ENCODE results near the gene KDM7A.

Gene KDM7A

DNA sequence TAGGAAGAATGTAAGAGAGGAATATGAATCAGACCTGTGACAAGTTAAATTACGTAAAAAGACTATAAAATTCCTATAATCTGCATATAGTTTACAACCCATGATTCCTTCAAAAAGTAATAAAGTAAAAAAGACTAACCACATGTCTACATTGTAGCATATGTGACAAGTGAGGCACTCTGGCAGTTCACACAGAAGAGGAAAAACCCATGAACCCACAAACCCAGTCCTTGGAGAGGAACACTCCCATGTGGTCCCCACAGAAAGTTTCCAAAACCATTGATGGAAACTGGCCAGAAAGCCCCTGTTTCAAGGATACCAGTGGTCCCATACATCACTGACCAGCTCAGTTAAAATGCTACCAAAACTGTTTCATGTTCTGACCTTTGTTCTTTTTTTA, 15.7 kb downstream of the KDM7A start:
- no peaks in the 10 kb centered on the region for H3K27me3 Mint-ChIP-seq
- ATAC-seq (ENCODE audit: low read depth) (no peak), DNase-seq (ENCODE audit: low spot score in 2 of 2) (no peak)
- peaks cover 39% of the 10 kb centered on the region for H3K4me1 Mint-ChIP-seq
- no peak overlapping the region for H3K4me3 Mint-ChIP-seq
- peaks cover 10% of the 10 kb centered on the region for H3K36me3 Mint-ChIP-seq
- no peaks in the 10 kb centered on the region for H3K9me3 Mint-ChIP-seq
- H3K27ac Mint-ChIP-seq = no peak overlapping the region

DNA sequence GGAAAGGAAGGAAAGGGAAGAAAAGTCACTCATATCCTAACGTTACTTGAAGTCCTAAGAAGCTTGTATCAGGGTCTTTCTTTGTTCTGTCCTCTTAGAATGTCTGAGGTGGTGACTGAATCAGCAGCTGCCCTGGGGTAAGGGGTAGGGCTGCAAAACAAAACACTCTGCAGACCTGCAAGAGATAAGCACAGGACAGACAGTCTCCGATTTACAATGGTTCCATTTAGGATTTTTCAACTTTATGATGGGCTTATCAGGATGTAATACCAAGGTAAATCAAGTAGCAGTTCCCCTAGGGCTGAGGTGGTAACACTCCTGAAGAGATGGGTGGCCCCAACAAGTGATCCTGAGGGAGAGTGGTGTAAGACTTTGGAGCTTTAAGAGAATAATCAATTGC, 16.5 kb downstream of the KDM7A start:
- H3K4me1 Mint-ChIP-seq = peaks cover 42% of the 10 kb centered on the region
- ATAC-seq (ENCODE audit: low read depth) = no peak
- H3K4me3 Mint-ChIP-seq = peak overlapping the region; percentile 1
- no peaks in the 10 kb centered on the region for H3K9me3 Mint-ChIP-seq
- no peaks in the 10 kb centered on the region for H3K27me3 Mint-ChIP-seq
- no peak for DNase-seq (ENCODE audit: low spot score in 2 of 2)
- H3K36me3 Mint-ChIP-seq = peaks cover 12% of the 10 kb centered on the region
- H3K27ac Mint-ChIP-seq = peak overlapping the region; percentile 77

DNA sequence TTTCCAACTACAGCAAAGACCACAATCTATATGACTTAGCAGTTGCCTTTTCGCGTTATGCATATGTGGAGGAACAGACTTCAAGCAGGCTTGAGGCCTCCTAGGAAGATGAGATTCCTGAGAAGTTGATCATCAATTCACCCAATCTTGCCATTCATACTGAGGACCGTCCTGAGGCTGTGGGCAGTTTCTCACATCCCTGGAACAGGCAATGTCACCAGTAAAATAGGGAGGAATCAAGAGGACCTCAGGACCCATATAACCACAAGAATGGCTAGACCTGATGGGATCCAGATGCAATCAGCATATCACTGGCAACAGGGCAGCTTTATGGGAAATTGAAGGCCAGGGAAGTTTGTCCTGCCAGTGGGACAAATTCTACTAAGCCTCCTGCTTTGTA, 17.3 kb downstream of the KDM7A start:
- Mint-ChIP-seq H3K9me3 (no peaks in the 10 kb centered on the region), H3K36me3 (peaks cover 12% of the 10 kb centered on the region)

DNA sequence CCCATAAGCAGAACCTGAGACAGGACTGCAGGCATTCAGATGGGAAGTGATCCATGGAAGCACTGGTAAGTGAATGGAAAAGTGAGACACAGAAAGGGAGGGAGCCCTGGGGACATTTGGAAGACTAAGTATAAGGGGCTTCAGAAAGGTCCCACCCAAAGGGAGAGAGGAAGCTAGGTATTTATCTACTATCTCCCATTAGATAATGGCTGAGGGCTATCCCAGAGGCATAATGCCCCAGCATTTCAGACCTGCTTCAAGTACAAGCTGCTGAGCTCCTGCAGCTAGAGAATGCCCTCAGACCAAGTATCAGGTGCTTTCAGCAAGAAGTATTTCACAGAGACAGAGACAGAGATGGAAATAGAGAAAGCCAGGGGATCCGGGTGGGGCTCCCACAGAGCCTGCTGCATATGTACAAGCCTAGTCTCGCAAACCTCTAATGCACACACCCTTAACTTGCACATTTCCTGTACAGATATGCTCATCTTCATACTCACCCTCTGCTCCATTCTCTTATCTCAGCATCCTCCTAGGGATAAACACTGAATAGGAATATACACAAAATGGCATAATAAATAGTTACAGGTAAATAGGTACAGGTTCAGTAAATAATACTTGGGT, 20.2 kb downstream of the KDM7A start:
- peaks cover 46% of the 10 kb centered on the region for H3K4me1 Mint-ChIP-seq
- no peak overlapping the region for H3K27ac Mint-ChIP-seq
- ATAC-seq (ENCODE audit: low read depth) (no peak), DNase-seq (ENCODE audit: low spot score in 2 of 2) (no peak)
- H3K36me3 Mint-ChIP-seq = peaks cover 12% of the 10 kb centered on the region
- no peaks in the 10 kb centered on the region for H3K27me3 Mint-ChIP-seq
- H3K4me3 Mint-ChIP-seq = no peak overlapping the region
- H3K9me3 Mint-ChIP-seq = no peaks in the 10 kb centered on the region

More for the DNA sequence above, 17.3 kb downstream of the KDM7A start:
- Mint-ChIP-seq H3K4me3 (no peak overlapping the region), H3K4me1 (peaks cover 42% of the 10 kb centered on the region), H3K27me3 (no peaks in the 10 kb centered on the region), H3K27ac (no peak overlapping the region)
- DNase-seq (ENCODE audit: low spot score in 2 of 2) (no peak), ATAC-seq (ENCODE audit: low read depth) (no peak)

DNA sequence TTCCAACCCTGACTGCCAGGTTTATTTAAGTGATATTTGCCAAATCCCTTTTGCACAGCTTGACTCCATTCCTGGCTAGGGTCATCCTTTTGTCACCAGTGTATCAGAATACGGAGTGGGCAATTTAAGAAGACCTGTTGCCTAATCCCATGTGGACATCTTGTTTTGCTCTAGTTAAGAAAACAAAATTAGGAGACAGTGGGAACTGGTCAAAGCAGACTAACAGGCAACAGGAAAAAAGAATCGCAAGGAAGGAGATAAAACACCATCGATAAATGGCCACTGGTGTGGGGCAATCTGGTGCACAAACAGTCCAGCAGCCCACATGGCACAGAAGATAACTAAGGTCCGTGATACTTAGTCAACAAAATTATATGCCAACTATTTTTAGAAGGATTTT, 21.4 kb downstream of the KDM7A start:
- Mint-ChIP-seq H3K27me3 (no peaks in the 10 kb centered on the region), H3K27ac (no peak overlapping the region), H3K4me1 (peaks cover 41% of the 10 kb centered on the region), H3K36me3 (peaks cover 12% of the 10 kb centered on the region), H3K9me3 (no peaks in the 10 kb centered on the region), H3K4me3 (no peak overlapping the region)
- ATAC-seq (ENCODE audit: low read depth) = no peak
- DNase-seq (ENCODE audit: low spot score in 2 of 2) = no peak

DNA sequence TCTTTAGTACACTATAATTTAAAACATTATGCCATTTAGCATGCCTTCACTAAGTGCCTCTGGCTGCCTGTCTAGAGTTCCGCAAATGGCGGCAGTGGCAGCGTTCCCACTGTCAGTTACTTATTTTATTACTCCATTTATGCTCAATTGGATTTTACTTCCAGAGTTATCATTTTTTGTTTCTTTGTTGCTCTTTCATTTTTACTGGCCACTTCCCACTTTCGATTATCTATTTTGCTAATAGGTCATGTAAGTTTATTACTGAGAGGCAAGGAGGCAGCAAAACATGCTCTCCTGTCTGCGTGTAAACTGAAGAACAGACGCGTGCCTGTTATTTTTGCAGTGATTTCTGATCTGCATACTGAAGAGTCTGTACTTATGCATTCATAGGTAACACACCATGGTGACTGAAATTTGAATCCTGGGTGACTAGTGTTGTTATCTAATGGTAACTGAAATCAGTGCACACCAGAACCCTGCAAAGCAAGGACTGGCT, 23.1 kb downstream of the KDM7A start:
- peaks cover 9% of the 10 kb centered on the region for H3K36me3 Mint-ChIP-seq
- peak; percentile 63 for ATAC-seq (ENCODE audit: low read depth)
- no peaks in the 10 kb centered on the region for H3K27me3 Mint-ChIP-seq
- DNase-seq (ENCODE audit: low spot score in 2 of 2) = no peak
- peak overlapping the region; percentile 26 for H3K27ac Mint-ChIP-seq
- H3K9me3 Mint-ChIP-seq = no peaks in the 10 kb centered on the region
- H3K4me1 Mint-ChIP-seq = peaks cover 44% of the 10 kb centered on the region
- peak overlapping the region; percentile 2 for H3K4me3 Mint-ChIP-seq

DNA sequence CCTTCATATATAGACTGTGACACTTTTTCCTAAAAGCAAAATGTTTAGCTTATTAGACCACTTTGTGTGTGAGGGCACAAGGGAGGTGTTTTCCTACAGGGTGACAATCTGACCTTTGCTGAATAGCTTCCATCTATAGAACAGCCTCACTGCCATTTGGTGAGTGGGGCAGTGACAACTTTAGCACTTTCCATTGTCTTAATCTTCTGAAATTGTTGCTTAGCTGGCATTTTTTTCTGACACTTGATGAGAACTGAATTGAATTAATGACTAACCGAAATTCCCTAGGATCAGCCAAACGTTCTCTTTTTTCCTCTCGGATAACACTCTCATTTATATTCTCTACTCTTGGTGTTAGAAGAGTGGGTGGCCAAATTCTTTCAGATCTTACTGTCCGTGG, 30.2 kb downstream of the KDM7A start:
- Mint-ChIP-seq H3K36me3 (peaks cover 24% of the 10 kb centered on the region), H3K27me3 (no peaks in the 10 kb centered on the region), H3K9me3 (no peaks in the 10 kb centered on the region), H3K4me3 (no peak overlapping the region), H3K4me1 (peaks cover 47% of the 10 kb centered on the region), H3K27ac (peak overlapping the region; percentile 75)
- no peak for ATAC-seq (ENCODE audit: low read depth)
- no peak for DNase-seq (ENCODE audit: low spot score in 2 of 2)

DNA sequence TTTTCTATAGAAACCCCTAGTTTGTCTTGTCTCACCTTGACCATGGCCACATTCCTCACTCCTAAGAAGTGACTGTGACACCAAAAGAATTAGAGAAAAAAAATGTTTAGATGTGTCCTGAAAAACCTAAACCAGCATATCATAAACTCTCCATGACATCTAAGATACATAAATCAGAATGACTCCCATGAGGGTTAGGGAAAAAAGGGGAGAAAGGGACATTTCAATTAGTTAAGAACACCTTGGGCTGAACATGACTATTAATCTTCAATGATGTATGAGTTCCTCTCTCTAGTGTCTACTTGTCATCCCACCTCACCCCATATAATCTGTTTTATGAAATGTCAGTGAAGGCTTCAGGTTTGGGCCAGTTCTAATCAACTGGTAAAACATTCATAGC, 31.1 kb downstream of the KDM7A start:
- Mint-ChIP-seq H3K36me3 (peaks cover 24% of the 10 kb centered on the region), H3K4me3 (no peak overlapping the region), H3K27ac (peak overlapping the region; percentile 75), H3K9me3 (no peaks in the 10 kb centered on the region), H3K4me1 (peaks cover 47% of the 10 kb centered on the region), H3K27me3 (no peaks in the 10 kb centered on the region)
- DNase-seq (ENCODE audit: low spot score in 2 of 2) = no peak
- ATAC-seq (ENCODE audit: low read depth) = no peak

DNA sequence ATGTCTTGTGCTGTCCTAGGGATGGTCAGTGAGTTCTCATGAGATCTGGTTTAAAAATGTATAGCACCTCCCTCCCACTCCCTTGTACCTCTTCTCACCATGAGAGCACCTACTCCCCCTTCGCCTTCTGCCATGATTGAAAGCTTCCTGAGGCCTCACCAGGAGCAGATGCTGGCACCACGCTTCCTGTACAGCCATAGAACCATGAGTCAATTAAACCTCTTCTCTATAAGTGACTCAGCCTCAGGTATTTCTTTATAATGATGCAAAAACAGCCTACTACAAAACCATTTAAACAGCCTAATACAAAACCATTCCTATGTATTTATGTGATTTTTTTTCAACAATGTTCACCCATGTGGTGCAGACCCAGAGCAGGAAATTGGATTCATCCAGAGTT, 32.0 kb downstream of the KDM7A start:
- ATAC-seq (ENCODE audit: low read depth) = no peak
- peak overlapping the region; percentile 72 for H3K27ac Mint-ChIP-seq
- no peaks in the 10 kb centered on the region for H3K27me3 Mint-ChIP-seq

DNA sequence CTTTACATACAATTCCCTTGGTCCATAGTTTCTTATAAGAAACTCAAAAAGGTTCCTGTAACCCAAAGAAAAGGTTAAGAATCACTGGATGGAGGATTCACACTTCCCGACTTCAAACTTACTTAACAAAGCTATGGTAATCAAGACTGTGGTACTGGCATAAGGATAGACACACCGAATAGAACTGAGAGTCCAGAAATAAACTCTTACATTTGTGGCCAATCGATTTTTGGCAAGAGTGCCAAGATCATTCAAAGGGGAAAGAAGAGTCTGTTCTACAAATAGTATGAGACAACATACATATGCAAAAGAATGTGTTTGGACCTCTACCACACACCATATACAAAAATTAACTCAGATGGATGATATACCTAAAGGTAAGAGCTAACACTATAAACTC, 32.8 kb downstream of the KDM7A start:
- Mint-ChIP-seq H3K27me3 (no peaks in the 10 kb centered on the region), H3K27ac (peak overlapping the region; percentile 72), H3K4me3 (no peak overlapping the region), H3K9me3 (no peaks in the 10 kb centered on the region), H3K4me1 (peaks cover 46% of the 10 kb centered on the region), H3K36me3 (peaks cover 24% of the 10 kb centered on the region)
- no peak for ATAC-seq (ENCODE audit: low read depth)
- DNase-seq (ENCODE audit: low spot score in 2 of 2) = no peak

More for the DNA sequence above, 32.0 kb downstream of the KDM7A start:
- no peak for DNase-seq (ENCODE audit: low spot score in 2 of 2)
- no peaks in the 10 kb centered on the region for H3K9me3 Mint-ChIP-seq
- H3K4me1 Mint-ChIP-seq = peaks cover 44% of the 10 kb centered on the region
- peaks cover 24% of the 10 kb centered on the region for H3K36me3 Mint-ChIP-seq
- H3K4me3 Mint-ChIP-seq = no peak overlapping the region

DNA sequence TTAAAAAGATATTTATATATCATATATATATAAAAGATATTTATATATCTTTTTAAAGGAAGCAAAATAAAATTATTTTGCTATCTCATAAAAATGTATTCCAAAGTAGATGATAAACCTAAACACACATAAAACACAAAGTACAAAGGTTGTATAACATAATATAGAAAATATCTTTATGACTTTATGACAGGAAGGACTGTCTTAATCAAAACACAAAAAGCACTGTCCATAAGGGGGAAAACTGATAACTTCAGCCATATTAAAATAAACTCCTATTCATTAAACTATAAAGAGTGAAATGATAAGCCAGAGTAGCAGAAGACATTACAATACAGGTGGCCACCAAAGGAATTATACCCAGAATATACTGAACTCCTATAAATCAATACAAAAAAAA, 34.8 kb downstream of the KDM7A start:
- no peak overlapping the region for H3K4me3 Mint-ChIP-seq

DNA sequence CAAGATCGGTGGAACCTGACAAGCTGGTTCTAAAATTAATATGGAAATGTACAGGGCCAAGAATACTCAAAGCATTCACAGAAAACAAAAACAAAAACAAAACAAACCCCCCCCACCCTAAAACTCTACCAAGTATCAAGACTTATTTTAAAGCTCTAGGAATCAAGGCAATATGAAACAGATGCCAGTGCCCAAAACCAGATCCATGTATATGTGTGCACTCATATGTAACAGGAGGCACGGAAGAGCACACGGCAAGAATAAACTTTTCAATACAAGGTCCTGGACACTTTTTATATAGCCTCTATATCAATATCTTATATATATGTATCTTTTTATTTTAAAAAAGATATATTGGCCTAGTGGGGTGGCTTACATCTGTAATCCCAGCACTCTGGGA, 35.5 kb downstream of the KDM7A start:
- Mint-ChIP-seq H3K36me3 (peaks cover 21% of the 10 kb centered on the region), H3K4me1 (peaks cover 35% of the 10 kb centered on the region), H3K27me3 (no peaks in the 10 kb centered on the region), H3K27ac (no peak overlapping the region), H3K4me3 (no peak overlapping the region), H3K9me3 (no peaks in the 10 kb centered on the region)
- DNase-seq (ENCODE audit: low spot score in 2 of 2) (no peak), ATAC-seq (ENCODE audit: low read depth) (no peak)

More for the DNA sequence above, 34.8 kb downstream of the KDM7A start:
- H3K9me3 Mint-ChIP-seq = no peaks in the 10 kb centered on the region
- H3K36me3 Mint-ChIP-seq = peaks cover 23% of the 10 kb centered on the region
- ATAC-seq (ENCODE audit: low read depth) = no peak
- H3K27me3 Mint-ChIP-seq = no peaks in the 10 kb centered on the region
- peaks cover 43% of the 10 kb centered on the region for H3K4me1 Mint-ChIP-seq
- DNase-seq (ENCODE audit: low spot score in 2 of 2) = no peak
- H3K27ac Mint-ChIP-seq = no peak overlapping the region

DNA sequence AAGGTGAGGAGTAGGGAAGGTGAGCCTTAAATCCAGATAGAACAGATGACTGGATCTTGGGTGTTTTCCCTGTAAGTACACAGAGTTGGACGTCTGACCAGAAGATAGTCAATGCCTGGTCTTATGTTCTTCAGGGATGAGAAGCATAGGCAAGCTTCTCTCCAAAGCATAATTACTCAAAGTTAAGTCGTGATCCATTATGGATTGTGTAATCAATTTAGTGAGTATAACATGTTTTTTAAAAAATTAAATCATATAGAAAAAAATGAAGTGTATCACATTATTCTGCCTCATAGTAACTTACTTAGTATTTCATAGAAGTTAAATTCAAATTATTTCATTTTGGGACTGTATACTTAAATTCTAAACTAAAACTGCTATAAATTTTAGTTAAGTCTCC, 39.7 kb downstream of the KDM7A start:
- Mint-ChIP-seq H3K9me3 (no peaks in the 10 kb centered on the region), H3K36me3 (peaks cover 16% of the 10 kb centered on the region), H3K27me3 (no peaks in the 10 kb centered on the region), H3K4me1 (peaks cover 15% of the 10 kb centered on the region), H3K4me3 (no peak overlapping the region), H3K27ac (no peak overlapping the region)
- DNase-seq (ENCODE audit: low spot score in 2 of 2) = no peak
- ATAC-seq (ENCODE audit: low read depth) = no peak

DNA sequence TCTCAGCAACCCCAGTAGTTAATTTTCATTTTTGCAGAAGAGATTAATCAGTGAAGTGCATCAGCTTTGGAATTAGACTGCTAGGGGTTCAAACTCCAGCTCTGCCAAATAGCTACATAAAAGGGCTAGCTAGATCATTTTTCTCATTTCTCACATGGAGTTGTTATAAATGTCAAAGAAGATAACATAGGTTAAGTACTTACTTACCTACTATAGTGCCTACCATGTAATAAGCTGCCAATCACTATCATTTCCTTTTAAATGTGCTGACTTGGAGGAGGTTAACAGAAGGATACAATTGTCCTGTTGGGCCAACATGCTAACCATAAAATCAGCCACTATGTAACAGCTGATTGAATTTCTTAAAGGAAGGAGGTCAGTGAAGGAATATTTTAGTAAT, 40.7 kb downstream of the KDM7A start:
- H3K4me1 Mint-ChIP-seq = peaks cover 19% of the 10 kb centered on the region
- DNase-seq (ENCODE audit: low spot score in 2 of 2) = no peak
- H3K4me3 Mint-ChIP-seq = no peak overlapping the region
- H3K27ac Mint-ChIP-seq = no peak overlapping the region
- no peak for ATAC-seq (ENCODE audit: low read depth)
- H3K9me3 Mint-ChIP-seq = no peaks in the 10 kb centered on the region
- peaks cover 23% of the 10 kb centered on the region for H3K36me3 Mint-ChIP-seq
- no peaks in the 10 kb centered on the region for H3K27me3 Mint-ChIP-seq

DNA sequence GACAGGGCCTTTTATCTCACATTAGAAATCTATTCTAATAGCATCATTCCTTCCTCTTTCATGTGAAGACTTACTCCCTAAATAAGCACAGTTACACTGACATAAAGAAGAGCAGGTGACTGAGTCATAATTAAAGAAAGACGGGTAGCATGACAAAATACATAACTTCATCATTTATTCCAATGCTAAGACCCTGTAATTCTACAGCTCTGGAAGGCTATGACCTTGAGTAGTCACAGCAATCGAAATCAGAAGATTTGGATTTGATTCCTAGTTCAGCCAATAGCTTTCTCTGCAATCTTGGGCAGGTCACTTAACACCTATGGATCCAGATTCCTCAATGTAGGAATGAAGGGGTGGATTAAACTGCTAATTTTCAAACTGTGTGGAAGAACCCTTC, 42.7 kb downstream of the KDM7A start:
- no peak for ATAC-seq (ENCODE audit: low read depth)
- Mint-ChIP-seq H3K27ac (peak overlapping the region; percentile 24), H3K4me3 (no peak overlapping the region), H3K4me1 (peaks cover 14% of the 10 kb centered on the region), H3K9me3 (no peaks in the 10 kb centered on the region), H3K36me3 (peaks cover 28% of the 10 kb centered on the region), H3K27me3 (no peaks in the 10 kb centered on the region)
- DNase-seq (ENCODE audit: low spot score in 2 of 2) = no peak

All from memory B cell (primary cell).